Gastroesophageal sphincter (tissue), 4 donors: ENCODE data around the gene FCN3. TPM values are rescaled to one million over a fixed set of nuclear protein-coding genes. Genes with fewer than 3 reads are reported as not detected.

Source experiments
- ATAC-seq: fragments of 150-250 bp; one replicate; pipeline ENCODE4 v1.9.1; 2016; ENCODE audit warnings: mild to moderate bottlenecking, moderate library complexity
- H3K27ac ChIP-seq, 4 donors: fragments of 200-600 bp; sonication (generic) in 3 of 4; 1 replicate in 3 of 4; 2 replicates in 1 of 4; pipeline ENCODE4 v1.5.1; 2016 to 2019
- H3K27me3 ChIP-seq: fragments of 200-600 bp; sonication (generic); one replicate; pipeline ENCODE4 v1.5.1; 2019
- H3K36me3 ChIP-seq, 2 donors: fragments of 200-600 bp; sonication (generic); one replicate each; pipeline ENCODE4 v1.5.1; 2019; ENCODE audit warnings: control low read depth in 1 of 2
- H3K4me1 ChIP-seq, 3 donors: fragments of 200-600 bp; sonication (generic); 1 replicate in 2 of 3; 2 replicates in 1 of 3; pipeline ENCODE4 v1.5.1; 2016 to 2019; ENCODE audit warnings: control low read depth in 2 of 3
- H3K4me3 ChIP-seq, 2 donors: fragments of 200-600 bp; sonication (generic); one replicate each; pipeline ENCODE4 v1.5.1; 2019; ENCODE audit warnings: mild to moderate bottlenecking in 1 of 2, moderate library complexity in 1 of 2
- H3K9me3 ChIP-seq, 3 donors: fragments of 200-600 bp; sonication (generic); one replicate each; pipeline ENCODE4 v1.5.1; 2017 to 2019; ENCODE audit warnings: control low read depth in 2 of 3
- EP300 ChIP-seq: sonication (generic); formaldehyde crosslinking; IDR thresholded peaks from one replicate; pipeline ENCODE4 v1.6.1; 2017; ENCODE audit warnings: antibody characterized with exemption, mild to moderate bottlenecking
- POLR2A ChIP-seq, 2 donors: fragments of 450-650 bp; IDR thresholded peaks; one replicate each; pipeline ENCODE4 v1.6.1; 2017; ENCODE audit warnings: antibody characterized with exemption in 2 of 2, mild to moderate bottlenecking in 2 of 2, moderate library complexity in 1 of 2
- POLR2AphosphoS5 ChIP-seq: sonication (generic); formaldehyde crosslinking; IDR thresholded peaks from one replicate; pipeline ENCODE4 v1.6.1; 2017; ENCODE audit warnings: antibody characterized with exemption
- WGBS, 2 donors: methylation state at CpG; one replicate each; pipeline ENCODE4 v1.1.5; 2018; ENCODE audit warnings: low coverage in 1 of 2; 5-methylcytosine and 5-hydroxymethylcytosine counted together
- total RNA-seq, 4 donors: library from RNA; depleted of rRNA; stranded (reverse); fragments of >200 nt; gene quantifications; one replicate each; pipeline ENCODE4 v1.1.0, GENCODE V29; 2016
- TF ChIP-seq, protein P1 (sequence below), 4 experiments: fragments of 200-600 bp in 2 of 4; fragments of 450-650 bp in 2 of 4; sonication (generic) in 1 of 4; IDR thresholded peaks; one replicate each; pipeline ENCODE4 v1.5.1; 2017 to 2019; ENCODE audit warnings: antibody characterized with exemption in 4 of 4, mild to moderate bottlenecking in 2 of 4, moderate library complexity in 2 of 4

The FCN3 gene
- total RNA-seq, 4 donors from 2014 or later, result 4.6 to 11.5 (median 6.3) TPM

DNA sequence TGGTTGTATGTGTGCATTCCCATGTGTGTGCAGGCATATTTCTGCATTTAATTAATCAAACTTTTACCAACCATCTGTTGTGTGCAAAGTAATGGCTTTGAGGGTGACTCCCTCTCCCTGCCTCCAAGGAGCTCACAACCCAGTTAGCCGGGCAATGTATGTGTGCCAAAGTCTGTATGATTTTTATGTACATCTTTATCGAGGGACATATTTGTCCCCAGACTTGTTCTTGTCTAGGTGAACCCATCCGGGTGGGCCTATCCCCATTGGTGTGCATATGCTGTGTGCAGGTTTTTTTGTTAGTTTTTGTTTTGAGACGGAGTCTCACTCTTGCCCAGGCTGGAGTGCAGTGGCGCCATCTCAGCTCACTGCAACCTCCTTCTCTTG is 31.0 kb downstream of the FCN3 start:
- TF ChIP-seq POLR2A (IDR thresholded peaks at IDR 0.05) (no peak), POLR2AphosphoS5 (no peak), EP300 (no peak)
- TF ChIP-seq, protein P1, sequence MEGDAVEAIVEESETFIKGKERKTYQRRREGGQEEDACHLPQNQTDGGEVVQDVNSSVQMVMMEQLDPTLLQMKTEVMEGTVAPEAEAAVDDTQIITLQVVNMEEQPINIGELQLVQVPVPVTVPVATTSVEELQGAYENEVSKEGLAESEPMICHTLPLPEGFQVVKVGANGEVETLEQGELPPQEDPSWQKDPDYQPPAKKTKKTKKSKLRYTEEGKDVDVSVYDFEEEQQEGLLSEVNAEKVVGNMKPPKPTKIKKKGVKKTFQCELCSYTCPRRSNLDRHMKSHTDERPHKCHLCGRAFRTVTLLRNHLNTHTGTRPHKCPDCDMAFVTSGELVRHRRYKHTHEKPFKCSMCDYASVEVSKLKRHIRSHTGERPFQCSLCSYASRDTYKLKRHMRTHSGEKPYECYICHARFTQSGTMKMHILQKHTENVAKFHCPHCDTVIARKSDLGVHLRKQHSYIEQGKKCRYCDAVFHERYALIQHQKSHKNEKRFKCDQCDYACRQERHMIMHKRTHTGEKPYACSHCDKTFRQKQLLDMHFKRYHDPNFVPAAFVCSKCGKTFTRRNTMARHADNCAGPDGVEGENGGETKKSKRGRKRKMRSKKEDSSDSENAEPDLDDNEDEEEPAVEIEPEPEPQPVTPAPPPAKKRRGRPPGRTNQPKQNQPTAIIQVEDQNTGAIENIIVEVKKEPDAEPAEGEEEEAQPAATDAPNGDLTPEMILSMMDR (IDR thresholded peaks at IDR 0.05), result no peak
- H3K36me3 ChIP-seq, result peaks cover 0 to 2% of the 10 kb centered on the region in 2 donors
- no peak overlapping the region for H3K27ac ChIP-seq
- no peaks in the 10 kb centered on the region for H3K9me3 ChIP-seq
- H3K4me3 ChIP-seq, result no peak overlapping the region
- no peak for ATAC-seq
- 80 to 83% methylated on average over 5 of the region's 5 CpGs for WGBS, 2 donors
- H3K4me1 ChIP-seq, result no peaks in the 10 kb centered on the region
- peaks cover 20% of the 10 kb centered on the region for H3K27me3 ChIP-seq

- no peaks in the 10 kb centered on the region for H3K4me1 ChIP-seq
- peak overlapping the region in 1 of 2 donors; percentile 19 for H3K4me3 ChIP-seq
- H3K36me3 ChIP-seq, result peaks cover 0 to 8% of the 10 kb centered on the region in 2 donors
- H3K9me3 ChIP-seq, result no peaks in the 10 kb centered on the region
- peaks cover 15% of the 10 kb centered on the region for H3K27me3 ChIP-seq
- no peak overlapping the region for H3K27ac ChIP-seq
- TF ChIP-seq EP300 (no peak), POLR2A (IDR thresholded peaks at IDR 0.05) (no peak), POLR2AphosphoS5 (no peak)
- TF ChIP-seq, protein P1 (IDR thresholded peaks at IDR 0.05), result no peak
- no peak for ATAC-seq
- WGBS, 2 donors, result 83 to 87% methylated on average over 1 to 2 of the region's 31 CpGs
These were observed 31.6 kb downstream of the FCN3 start for GRCh38 chr1:27342778-27343638.

DNA sequence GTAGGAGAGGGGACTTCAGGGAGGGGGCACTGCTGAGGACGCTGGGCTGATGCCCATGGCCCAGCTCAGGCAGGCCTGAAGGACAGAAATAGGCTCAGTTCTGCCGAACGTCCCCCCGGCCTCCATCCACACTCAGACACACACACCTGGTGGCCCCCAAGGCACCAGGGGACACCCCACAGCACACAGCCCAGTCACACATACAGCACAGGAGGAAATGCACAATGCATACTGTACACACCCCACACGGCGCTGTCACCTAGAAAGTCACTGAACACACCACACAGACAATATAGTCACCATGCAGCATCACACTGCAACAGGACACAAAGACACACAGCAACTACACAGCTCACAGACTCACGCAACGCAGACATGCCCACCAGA is 32.2 kb downstream of the FCN3 start:
- no peak for ATAC-seq
- WGBS, 2 donors, result 45% methylated on average over 4 of the region's 8 CpGs; no CpG with 5 or more reads in 1 of the 2 donors
- no peaks in the 10 kb centered on the region for H3K4me1 ChIP-seq
- peaks cover 0 to 15% of the 10 kb centered on the region in 2 donors for H3K36me3 ChIP-seq
- TF ChIP-seq POLR2A (IDR thresholded peaks at IDR 0.05) (no peak), EP300 (no peak), POLR2AphosphoS5 (no peak)
- TF ChIP-seq, protein P1 (IDR thresholded peaks at IDR 0.05), result no peak
- H3K27me3 ChIP-seq, result peaks cover 9% of the 10 kb centered on the region
- no peak overlapping the region for H3K27ac ChIP-seq
- H3K9me3 ChIP-seq, result no peaks in the 10 kb centered on the region
- H3K4me3 ChIP-seq, result peak overlapping the region in 1 of 2 donors; percentile 19

GRCh38 chr1:27341525-27342252 is 32.9 kb downstream of the FCN3 start, which contains the start of gene SYTL1:
Gene SYTL1, plus strand, starts transcription at chr1:27342022. Its CDS starts 3,313 bp downstream, at chr1:27345335.
- no peaks in the 10 kb centered on the region for H3K9me3 ChIP-seq
- 77% methylated on average over 4 of the region's 22 CpGs; no CpG with 5 or more reads in 1 of the 2 donors for WGBS, 2 donors
- peaks cover 0 to 22% of the 10 kb centered on the region in 2 donors for H3K36me3 ChIP-seq
- TF ChIP-seq, protein P1 (IDR thresholded peaks at IDR 0.05), result no peak
- no peak for TF ChIP-seq POLR2A (IDR thresholded peaks at IDR 0.05)
- TF ChIP-seq POLR2AphosphoS5, result no peak
- TF ChIP-seq EP300, result no peak
- H3K4me1 ChIP-seq, result no peaks in the 10 kb centered on the region
- no peak for ATAC-seq
- peak within 1 kb of the TSS in 1 of 2 donors; percentile 19 for H3K4me3 ChIP-seq
- H3K27ac ChIP-seq, result no peak within 1 kb of the TSS
- peaks cover 2% of the 10 kb centered on the region for H3K27me3 ChIP-seq
